HS-5 (cell line): Measurements from ENCODE around the gene ZMIZ1.

Experiments used
- DNase-seq: peaks from one replicate; pipeline ENCODE4 v3.0.0-alpha.2; 2012; ENCODE audit warnings: low read depth

ZMIZ1 gene

DNA sequence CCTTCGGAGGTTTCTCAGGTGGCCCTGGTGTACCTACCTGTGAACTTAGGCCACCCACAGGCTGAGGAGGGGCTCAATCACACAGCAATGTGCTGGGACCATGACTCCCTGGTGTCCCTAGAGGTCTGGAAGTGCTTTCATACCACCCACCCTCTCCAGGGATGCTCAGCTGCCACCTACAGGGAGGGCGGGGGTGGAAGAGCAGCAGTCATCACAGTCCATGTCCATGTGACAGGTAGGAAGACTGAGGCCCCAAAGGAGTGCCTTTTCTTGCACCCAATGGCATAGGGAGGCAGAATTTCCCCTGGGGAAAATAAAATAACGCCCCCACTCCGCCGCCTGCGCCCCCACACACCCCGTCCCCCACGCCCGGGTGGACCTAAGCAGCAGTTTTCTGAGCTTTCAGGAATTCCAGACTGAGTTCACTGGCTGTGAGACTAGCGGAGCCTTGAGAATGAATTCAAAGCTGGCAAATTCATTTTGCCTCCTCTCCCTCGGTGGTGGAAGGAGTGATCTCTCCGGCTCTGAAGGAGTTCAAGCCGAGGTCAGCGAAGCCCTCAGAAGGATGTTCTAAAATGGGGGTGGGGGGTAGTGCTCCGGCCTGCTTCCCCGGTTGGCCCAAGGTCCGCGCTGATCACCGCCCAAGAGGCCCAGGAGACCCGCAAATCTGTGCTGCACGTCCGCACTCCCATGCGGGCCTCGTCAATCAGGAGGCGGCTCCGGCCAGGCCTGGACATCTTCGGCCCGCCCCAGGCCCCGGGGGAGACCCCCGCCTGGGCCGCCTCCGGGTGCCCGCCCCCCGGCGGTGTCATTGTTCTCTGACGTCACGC is 2.1 kb upstream of the ZMIZ1 start:
- no peak for DNase-seq

- no peak for DNase-seq
Measured at GRCh38 chr10:79067241-79068202, 1.2 kb upstream of the ZMIZ1 start.

DNA sequence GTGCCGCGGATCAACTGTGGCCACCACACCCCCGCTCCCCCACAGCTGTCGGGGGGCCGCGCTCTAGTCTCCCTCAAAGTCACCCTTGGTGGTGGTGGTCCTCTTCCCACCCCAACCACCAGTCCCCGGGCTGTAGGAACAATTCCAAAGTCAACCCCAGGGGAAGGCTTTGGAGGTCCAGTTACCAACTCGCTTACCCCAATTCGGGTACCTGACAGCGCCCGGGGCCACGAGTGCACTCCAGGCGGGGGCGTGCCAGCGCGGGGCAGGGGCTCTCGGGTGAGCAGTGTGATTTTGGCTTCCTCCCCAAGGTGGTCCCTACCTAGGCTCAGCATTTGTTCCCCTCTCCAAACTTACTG is 584 bp upstream of the ZMIZ1 start:
- DNase-seq: no peak

DNA sequence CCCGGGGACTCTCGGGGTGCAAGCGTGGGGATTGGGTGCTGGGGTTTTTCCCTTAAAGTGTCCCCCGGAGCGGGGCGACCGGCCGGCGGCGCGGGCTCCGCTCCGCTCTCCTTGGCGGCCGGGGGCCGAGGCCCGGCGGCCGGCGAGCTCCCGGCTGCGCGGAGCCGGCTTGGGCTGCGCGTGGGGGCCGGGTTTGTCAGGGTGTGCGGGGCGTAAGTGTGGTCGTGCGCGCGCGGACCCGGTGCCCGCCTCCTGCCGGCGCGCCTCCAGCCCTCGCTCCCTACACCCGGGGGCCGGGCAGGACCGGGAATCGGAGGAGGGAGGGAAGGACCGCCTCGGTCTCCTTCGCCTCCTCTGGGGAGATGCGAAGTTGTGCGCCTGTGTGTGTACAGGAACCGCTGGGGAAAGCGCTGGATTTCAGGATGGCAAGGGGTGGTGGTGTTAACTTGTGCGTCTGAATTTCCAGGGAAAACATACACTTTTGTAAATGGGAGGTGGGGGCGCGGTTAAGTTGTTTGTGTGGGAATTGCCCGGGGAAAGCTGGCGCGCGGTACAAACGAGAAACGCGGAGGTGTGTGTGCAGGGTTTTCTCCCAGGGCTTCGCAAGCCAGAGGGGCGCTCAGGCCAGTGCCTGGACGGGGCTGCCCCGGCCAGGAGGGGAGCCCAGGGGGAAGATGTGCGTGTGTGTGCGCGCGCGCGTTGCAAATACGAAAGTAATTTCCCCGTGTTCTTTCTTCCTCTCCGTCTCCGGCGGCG is 737 bp downstream of the ZMIZ1 start:
- DNase-seq: no peak

DNA sequence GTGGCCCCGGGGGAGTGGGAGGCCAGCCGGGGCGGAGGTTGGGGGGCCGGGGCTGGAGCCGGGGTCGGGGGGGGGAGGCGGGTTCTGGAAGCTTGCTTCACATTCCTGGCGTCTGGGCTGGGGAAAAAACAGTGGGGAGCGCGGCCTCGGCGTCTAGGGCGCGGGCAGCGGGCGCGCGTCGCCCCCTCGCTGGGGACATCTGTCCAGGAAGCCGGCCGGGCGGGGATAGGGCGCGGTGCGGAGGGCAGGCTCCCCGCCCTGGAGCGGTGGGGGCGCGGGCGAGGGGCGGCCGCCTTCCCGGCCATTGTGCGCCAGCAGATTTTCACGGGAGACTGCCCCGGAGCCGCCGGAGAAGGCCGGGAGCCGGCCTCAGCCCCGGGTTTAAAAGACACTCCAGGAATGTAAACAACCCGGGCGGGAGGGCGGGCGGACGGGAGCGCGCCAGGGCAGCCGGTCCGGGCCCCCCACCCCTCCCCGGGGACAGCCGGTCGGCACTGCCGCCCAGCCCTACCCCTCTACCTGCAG is 1.4 kb downstream of the ZMIZ1 start:
- DNase-seq: no peak

DNA sequence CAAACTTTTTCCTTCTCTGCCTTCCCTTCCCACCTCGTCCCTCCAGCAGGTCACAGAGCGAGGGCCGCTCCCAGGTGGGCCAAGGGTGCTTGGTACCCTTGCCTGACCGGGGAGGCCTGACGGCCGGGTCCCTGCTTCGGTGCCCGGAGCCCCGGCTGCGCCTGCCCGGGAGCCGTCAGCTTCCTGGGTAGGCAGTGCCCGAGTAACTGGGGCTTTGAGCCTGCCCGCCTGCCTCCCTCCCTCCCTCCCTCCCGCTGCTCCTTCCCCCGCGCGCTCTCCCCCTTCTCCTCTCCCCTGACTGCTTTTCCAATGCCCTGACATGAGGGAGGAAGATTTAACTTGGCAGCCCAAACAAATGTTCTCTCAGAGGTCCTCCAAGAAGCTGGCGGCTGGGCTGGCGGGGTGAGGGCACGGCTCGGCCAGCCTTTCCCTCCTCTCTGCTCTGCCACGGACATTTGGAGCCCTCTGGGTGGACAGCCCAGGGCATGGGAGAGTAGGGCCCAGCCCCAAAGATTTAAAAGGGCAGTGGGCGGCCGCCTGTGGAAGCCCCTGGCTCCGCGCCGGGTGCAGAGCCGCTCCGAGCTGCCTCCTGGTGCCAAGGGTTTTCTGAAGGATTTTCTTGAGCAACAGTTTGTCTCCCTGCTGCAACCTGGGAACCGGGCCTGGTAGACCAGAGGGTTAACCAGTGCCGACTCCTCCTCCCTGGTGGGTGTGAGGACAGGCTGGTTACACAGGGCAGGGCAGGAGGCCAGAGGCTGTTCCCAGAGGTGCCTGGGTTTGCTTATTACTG is 2.0 kb downstream of the ZMIZ1 start:
- DNase-seq: peak; percentile 59

DNA sequence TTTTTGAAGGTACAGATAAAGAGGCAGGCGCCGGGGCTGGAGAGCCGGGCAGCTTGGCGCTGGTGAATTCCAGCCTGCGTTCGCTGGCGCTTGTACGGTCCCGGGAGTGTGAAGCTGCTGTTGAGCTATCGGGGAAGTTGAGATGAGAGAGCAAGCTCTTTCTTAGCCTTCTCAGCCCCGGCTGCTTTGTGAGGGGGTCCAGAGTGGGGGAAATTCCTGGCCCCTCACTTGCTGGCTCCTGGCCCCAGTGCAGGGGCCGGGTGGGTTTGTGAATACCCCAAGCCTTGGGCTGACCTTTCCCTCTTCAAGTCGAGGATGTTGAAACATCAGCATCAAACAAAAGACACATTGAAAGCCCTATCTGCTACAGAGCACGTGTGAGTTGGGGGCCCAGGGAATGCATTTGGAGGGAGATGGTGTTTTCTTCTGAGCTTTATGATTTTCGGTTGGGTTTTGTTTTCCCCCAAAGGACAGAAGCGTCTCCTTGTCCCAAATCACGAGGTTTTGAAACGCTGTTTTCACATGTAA is 2.7 kb downstream of the ZMIZ1 start:
- no peak for DNase-seq

DNA sequence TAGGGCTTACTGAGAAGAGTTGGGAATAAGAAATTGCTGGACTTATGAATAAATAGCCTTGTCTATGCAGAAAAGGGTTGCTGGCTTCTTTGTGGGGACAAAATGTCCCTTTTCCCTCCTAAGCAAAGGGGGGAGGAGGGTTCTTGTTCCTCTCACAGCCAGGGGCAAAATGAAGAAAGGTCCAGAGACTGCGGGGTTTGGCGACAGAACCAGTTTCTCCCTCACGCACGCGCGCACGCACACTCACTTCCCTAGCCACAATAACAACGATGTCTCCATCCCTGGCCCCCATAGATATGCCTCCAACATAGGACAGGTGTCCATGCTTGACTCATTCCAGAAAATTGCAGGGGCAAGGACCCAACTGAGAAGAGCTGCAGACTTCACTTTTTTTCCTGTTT is 3.3 kb downstream of the ZMIZ1 start:
- DNase-seq: no peak

DNA sequence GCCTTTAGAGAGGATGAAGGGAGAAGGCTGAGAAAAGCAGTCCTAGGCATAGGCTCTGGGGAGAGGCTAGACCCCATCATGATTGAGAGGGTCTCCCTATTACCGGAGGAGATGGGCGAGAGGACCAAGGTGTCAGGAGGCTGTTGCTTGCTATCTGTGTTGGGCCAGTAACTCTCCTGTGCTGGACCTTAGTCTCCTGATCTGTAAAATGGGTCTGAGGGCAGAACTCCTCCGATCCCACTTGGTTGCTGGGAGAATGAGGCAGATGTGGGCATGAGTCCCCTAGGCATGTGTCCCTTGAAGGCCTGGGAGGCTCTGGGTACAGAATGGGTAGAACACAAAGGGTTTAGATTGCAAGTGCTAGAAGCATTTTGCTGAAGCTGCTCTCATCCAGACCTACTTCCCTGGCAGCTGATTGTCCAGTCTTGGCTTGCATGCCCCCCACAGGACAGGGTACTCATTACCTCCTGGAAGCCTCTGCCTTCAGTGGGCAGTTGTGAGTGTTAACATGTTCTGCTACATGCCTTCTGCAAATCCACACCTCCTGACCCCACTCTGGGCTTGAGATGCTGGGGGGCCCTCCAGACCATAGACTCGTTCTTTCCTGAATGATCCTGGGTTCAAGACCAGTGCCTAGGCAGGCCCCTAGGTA is 4.4 kb downstream of the ZMIZ1 start:
- DNase-seq: no peak

DNA sequence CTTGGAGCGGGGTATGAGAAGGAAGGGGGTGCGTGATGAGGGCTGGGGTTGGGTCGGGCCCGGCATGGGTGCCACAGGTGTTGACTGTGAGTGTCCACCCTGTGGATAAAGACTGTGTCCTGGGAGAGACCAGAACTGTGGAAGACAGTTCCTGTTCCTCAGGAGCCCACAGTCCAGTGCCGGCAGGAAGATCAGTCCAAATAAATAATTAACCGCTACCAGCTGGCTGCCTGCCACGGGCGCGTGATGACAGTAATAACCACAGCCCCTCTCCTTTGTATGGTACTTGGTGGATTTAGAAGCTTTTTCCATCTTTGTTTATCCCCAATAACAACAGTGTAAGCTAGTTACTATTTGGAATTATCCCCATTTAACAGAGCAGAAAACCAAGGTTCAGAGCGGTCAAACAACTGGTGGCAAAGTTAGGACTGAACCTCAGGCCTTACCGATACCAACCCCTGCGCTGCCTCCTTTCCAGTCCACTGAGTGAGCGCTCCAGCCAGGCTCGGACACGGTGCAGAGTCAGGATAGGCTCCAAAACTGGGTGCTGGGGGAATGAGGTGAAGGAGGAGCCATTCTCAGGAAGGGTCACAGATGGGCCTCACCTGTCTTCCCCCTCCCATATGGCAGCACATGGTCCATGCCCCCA is 5.1 kb downstream of the ZMIZ1 start:
- no peak for DNase-seq

GRCh38 chr10:79074732-79075131 is 6.0 kb downstream of the ZMIZ1 start:
- no peak for DNase-seq

DNA sequence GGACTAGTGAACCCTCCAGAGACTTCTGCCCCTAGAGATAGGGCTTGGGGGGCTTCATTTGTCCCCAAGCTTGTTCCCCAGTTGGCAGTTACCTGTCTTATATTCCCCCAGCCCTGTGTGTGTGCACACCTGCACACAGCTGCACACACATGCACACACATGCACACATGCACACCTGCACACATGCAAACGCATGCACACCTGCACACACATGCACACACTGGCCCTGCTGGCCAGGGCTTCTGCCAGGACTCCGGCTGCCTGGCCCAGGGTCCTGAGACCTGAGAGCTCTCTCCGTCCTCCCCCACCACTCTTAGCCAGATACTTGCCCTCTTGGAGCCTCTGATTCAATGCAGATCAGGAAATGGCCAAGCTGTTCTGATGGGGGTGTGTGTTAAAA is 6.7 kb downstream of the ZMIZ1 start:
- DNase-seq: no peak

- DNase-seq: no peak
Measured at GRCh38 chr10:79077488-79078173, 8.9 kb downstream of the ZMIZ1 start.

DNA sequence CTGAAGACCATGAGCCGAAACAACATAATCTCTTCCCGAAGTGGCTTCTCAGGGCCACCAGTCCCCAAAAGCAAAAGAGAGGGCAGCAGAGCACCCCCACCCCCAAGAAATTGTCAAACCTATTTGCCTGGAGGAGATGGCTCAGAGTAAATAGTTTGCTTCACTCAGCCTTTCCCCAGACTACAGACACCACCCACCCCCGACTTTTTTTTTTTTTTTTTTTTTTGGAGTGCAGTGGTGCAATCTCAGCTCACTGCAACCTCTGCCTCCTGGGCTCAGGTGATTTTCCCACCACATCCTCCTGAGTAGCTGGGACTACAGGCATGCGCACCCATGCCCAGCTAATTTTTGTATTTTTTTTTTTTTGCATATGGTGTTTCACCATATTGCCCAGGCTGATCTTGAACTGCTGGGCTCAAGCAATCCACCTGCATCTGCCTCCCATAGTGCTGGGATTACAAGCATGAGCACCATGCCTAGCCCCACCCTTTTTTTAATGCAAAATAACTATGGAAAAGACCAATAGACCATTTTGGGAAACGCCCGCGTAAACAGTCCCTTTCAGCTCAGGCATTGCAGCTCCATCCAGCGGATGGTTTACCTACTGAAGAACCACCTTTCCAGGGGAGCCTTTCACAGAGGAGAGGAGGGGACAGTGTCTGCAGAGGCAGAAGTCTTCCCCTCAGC is 9.7 kb downstream of the ZMIZ1 start:
- no peak for DNase-seq

DNA sequence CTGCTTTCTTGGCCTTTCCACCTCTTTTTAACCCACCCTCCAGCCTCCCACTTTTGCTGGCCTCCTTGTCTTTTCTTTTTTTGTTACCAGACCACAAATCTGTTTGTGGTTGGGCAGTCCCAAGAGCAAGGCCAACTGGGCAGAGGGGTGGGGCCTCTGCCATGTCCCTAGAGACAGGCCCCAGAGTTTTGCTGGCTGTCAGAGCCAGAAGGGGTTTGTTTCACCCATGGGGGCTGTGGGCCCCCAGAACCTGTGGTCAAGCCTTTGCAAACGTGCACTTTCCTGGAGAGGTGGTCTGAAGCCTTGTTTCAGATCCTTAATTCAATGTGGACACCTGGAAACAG is 10.3 kb downstream of the ZMIZ1 start:
- no peak for DNase-seq

- no peak for DNase-seq
Measured at GRCh38 chr10:79079490-79080355, 11.0 kb downstream of the ZMIZ1 start.

GRCh38 chr10:79081353-79082034 is 12.7 kb downstream of the ZMIZ1 start:
- peak; percentile 45 for DNase-seq

GRCh38 chr10:79082035-79082373 is 13.2 kb downstream of the ZMIZ1 start:
- no peak for DNase-seq
